COLO668 (cell line): ENCODE data around the gene MACROD2.

Source experiments
- DNase-seq: peaks from one replicate; lab custom pipeline; 2025; ENCODE audit not compliant: unreplicated experiment; lab: John Stamatoyannopoulos, UW

The MACROD2 gene

GRCh38 chr20:15740046-15740775, 1744.9 kb downstream of the MACROD2 start:
- no peak for DNase-seq

GRCh38 chr20:15742087-15742486, 1746.8 kb downstream of the MACROD2 start:
- no peak for DNase-seq

DNA sequence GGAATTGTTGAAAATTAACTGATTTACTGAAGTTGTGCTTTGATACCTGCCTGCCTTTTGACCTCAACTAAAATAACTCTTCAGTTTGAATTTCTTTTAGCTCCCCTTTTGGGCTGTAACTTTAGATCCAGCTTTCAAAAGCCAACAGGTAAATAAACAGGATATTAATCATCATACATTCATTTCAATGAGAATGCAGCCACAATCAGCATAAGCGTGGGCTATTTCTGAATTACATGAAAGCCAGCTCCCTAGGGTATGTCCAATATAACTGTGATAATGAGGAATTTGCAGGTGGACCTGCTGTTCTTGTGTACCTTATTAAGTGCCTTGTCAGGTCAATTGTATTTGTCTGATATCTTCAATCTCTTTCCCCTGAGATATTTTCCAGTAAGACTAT, 1747.3 kb downstream of the MACROD2 start:
- DNase-seq = no peak

- DNase-seq = no peak
These were observed 1760.9 kb downstream of the MACROD2 start for GRCh38 chr20:15756002-15756753.

DNA sequence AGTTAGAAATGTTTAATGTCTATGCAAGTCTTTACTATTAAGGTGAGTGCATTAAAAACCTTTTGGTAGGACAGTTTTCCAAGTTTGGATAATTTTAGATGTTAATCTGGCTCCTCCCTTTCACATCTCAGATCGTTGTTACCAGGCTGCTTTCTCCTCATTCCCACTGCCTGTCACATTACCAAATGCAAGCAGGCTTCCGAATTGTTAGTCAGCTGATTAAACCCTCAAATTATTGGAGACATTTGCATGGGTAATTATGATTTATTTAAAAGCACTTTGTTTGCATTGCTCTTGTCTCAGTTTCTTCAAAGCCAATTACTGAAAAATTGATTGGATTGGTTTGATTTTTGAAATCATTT, 1761.4 kb downstream of the MACROD2 start:
- DNase-seq = no peak

- DNase-seq = no peak
These were observed 1764.3 kb downstream of the MACROD2 start for GRCh38 chr20:15759594-15759993.

GRCh38 chr20:15760001-15760621, 1764.8 kb downstream of the MACROD2 start:
- no peak for DNase-seq

- no peak for DNase-seq
These were observed 1768.0 kb downstream of the MACROD2 start for GRCh38 chr20:15763366-15763765.

DNA sequence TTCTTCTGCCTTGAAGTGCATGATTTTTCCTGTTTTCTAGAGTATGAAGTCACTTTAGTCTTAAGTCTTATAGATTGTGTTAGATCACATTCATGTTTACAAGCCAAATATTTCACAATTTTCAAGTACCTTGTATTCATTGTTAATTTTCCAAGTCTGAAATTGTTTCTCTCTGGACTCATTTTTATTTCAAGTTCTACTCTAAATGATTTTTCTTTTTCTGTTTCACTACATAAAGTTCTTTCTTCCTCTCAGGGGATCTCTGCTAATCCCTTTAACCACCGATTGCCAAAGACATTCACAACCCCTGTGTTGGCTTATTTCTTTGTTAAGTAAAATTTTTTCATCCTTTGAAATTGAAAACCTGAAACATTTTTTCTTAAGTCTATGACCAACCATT, 1772.3 kb downstream of the MACROD2 start:
- no peak for DNase-seq

DNA sequence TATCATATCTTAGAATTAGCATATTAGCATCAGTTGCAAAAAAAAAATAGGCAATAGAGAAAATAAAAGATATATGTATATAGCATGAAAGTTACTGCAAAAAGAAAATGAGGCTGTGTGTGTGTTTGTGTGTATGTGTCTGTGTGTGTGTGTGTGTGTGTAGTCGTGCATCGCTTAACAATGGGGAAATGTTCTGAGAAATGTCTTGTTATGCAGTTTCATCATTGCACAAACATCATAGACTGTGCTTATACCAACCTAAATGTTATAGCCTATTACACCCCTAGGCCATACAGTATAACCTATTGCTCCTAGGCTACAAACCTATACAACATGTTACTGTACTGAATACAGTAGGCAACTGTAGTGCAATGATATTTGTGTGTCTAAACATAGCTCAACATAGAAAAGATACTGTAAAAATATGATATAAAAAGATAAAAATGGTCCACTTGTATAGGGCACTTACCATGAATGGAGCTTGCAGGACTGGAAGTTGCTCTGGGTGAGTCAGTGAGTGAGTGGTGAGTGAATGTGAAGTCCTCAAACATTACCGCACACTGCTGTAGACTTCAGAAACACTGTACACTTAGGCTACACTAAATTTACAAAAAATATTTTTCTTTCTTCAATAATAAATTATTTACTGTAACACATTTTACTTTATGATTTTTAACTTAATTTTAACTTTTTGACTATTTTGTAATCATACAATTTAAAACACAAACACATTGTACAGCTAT, 1772.9 kb downstream of the MACROD2 start:
- no peak for DNase-seq

DNA sequence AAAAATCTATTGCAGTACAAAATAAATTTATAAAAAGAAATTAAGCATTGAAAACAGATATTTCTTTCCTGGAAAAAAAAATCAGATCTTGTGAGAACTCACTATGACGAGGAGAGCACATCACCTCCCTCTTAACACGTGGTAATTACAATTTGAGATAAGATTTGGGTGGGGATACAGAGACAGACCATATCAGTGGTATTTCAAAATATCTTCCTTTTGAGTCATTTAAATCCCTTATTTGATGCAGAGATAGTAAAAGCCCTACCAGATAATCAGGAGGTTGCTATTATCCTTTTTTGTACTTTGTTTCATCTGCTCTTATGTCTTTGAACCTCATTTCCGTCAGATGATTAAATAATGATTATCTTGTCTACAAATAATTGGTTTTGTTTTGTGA, 1777.5 kb downstream of the MACROD2 start:
- no peak for DNase-seq

GRCh38 chr20:15774926-15775325, 1779.6 kb downstream of the MACROD2 start:
- DNase-seq = no peak

GRCh38 chr20:15776770-15777466, 1781.6 kb downstream of the MACROD2 start:
- DNase-seq = no peak

GRCh38 chr20:15784020-15784419, 1788.7 kb downstream of the MACROD2 start:
- DNase-seq = no peak

- no peak for DNase-seq
These were observed 1793.8 kb downstream of the MACROD2 start for GRCh38 chr20:15789079-15789478.

GRCh38 chr20:15792855-15793254, 1797.5 kb downstream of the MACROD2 start:
- DNase-seq = no peak

DNA sequence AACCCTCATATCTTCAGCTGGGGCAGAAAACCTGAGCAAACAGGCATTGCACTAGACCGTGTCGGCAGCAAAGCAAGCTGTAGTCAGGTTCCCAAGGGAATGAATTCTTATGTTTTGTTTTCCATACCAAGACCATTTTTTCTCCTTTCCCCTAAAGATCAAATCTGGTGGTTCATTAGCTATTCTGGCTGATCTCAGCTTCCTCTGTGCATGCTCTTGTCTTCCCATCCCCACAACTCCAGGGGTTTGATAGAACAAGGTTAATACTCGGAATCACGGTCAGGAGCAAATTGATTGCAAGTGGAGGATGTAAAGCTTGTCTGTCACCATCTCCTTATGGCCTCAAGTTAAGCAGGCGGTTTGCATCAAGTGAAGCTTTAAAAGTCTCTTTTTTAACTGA, 1799.1 kb downstream of the MACROD2 start:
- DNase-seq = no peak

DNA sequence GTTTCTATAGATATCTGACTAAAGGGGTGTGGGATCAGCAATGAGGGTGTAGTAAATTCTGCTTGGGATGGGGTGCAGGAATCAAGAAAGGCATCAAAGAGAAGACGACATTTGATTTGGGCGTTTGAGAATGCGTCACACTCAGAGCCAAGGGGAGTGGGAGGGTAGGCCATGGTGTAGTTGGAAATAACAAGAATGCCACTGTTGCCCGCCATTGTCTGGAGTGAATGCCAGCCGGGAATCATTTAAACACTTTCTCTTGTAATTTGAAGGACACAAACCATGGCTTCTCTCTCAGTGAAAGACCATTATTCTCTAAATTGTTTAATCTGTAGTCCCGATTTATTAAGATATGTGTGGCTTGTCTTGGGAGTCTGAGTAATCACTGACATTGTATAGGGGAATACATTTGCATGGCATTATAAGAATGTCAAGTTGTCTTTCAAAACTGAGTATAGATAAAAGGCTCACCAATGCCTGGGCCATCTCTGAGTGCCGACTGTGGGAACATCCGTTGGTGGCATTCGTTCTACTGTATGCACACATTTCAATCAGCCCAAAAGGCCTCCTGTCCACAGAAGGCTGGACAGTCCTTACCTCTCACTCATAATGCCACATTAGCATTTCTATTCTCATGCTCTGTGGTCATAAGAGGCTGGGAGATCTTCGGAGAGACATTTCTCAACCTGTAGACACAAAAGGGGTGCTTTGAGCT, 1800.1 kb downstream of the MACROD2 start:
- no peak for DNase-seq

DNA sequence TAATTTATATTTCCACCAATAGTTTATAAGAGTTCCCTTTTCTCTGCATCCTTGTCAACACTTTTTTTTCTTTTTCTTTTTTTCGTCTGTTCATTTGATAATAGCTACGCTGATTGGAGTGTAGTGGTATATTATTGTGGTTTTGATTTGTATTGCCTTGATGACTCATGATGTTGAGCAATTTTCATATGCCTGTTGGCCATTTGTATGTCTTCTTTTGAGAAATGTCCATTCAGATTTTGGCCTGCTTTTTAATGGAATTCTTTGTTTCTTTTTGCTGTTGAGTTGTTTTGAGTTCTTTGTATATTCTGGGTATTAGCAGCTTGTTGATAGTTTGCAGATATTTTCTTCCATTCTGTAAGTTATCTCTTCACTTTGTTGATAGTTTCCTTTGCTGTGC, 1804.6 kb downstream of the MACROD2 start:
- no peak for DNase-seq

- DNase-seq = no peak
These were observed 1806.7 kb downstream of the MACROD2 start for GRCh38 chr20:15802020-15802419.
